GM19467 (cell line): Measurements from ENCODE around the gene SWSAP1.
"Not testable (repeated sequence)": the region's sequence is repeated elsewhere in the genome, so short reads cannot be mapped to it uniquely, and the experiment has no call there.

ENCODE experiments used
- ATAC-seq: cut with Tn5 transposase; IDR thresholded peaks from one replicate; pipeline ENCODE4 v1.9.1; 2021; ENCODE audit warnings: mild to moderate bottlenecking, moderate library complexity; ENCODE audit not compliant: unreplicated experiment

SWSAP1 gene

DNA sequence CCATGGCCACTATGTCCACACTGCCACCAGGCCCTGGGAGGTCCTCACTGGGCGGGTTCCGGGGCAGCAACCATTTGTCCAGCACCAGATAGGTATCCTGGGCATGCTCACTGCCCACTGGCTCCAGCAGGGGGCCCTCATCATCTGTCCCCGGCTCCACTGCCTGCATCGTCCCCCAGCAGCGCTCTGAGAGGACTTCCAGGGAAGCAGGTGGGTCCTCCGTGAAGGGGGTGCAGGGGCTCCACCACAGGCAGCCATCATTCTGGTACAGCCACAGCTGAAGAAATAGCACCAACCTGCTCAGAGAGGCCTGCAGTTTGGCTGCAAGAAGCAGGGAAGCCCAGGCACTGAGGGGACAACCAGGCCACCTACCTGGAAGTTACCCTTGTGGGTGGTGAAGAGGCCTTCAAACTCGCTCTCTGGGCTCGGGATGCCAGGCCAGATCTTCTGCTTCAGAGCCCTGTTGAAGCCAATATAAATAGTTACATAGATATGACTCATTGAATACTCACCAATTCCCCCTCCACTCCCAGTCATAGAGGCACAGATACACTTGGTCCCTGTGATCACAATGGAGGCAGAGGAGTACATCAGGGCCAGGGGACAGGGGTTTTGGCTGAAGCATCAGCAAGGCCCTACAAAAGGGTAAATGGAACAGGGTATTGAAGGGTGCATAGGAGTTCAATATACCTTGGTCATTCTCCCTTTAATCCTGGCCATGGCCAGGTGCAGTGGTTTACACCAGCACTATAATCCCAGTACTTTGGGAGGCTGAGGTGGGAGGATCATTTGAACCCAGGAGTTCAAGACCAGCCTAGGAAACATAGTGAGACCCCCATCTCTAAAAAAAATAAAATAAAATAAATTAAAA, 4.1 kb downstream of the SWSAP1 start:
- ATAC-seq: no peak

DNA sequence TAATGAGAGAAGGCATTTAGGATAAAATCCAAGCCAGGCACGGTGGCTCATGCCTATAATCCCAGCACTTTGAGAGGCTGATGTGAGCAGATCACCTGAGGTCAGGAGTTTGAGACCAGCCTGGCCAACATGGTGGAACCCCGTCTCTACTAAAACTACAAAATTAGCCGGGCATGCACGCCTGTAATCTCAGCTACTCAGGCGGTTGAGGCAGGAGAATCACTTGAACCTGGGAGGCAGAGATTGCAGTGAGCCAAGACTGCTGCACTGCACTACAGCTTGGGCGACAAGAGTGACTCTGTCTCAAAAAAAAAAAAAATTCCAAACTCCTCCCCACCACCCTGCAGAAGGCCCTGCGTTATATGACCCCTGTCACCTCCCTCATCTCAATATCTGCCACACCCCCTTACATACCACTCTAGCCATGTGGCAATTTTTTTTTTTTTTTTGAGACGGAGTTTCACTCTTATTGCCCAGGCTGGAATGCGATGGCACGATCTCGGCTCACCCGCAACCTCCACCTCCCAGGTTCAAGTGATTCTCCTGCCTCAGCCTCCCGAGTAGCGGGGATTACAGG, 4.9 kb downstream of the SWSAP1 start:
- not testable (repeated sequence) for ATAC-seq

DNA sequence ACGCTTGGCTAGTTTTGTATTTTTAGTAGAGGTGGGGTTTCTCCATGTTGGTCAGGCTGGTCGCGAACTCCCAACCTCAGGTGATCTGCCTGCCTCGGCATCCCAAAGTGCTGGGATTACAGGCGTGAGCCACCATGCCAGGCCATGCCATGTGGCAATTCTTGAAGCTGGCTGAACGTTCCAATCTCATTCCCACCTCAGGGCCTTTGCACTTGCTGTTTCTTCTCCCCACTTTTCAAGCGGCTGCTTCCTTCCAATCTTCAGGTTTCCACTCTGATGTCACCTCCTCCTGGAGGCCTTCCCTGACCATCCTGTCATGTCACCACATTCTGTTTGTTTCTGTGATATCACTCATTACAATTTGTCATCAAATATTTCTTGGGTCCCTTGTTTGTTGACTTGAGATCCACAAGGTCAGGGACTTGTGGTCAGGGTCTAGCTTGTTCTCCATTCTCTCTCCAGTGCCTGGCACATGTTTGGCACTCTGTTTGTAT, 5.4 kb downstream of the SWSAP1 start:
- no peak for ATAC-seq

DNA sequence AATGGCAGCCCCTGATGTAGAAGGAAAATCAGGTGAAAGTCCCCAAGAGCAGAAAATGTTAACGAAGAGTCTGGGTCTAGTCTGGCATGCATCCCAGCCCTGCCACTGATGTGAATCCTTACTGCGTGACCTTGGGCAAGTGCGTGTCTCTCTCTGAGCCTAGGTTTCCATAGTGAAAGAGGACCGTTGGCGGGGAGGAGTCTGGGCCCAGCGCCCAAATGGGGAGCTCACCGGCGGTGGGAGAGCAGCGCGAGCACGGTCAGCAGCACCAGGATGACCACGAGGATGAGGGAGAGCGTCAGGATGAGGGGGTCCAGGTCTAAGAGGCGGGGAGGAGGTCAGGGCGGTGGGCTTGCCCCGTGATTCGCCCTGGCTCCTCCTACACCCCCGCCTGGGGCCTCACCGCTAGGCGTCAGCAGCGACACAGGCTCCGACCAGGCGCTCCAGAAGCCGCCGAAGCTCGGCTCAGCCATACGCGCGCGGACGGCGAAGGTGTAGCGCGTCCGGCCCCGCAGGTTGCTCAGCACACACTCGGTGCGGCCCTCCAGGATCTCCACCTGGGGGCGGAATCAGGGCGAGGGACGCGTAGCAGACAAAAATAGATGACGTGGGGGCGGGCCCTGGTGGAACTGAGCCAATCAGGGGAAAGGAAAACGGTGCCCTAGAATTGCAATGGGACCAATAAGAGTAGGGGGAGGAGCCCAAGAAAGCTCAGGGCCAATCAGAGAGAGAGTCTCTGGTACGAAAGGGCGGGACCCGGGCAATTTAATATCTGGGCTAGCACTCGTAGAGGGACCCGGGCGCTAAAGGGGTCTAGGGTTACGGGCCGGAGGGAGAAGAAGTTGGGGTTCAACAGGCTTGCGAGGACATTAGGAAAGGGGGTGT, 6.4 kb downstream of the SWSAP1 start:
- ATAC-seq: peak; percentile 74

DNA sequence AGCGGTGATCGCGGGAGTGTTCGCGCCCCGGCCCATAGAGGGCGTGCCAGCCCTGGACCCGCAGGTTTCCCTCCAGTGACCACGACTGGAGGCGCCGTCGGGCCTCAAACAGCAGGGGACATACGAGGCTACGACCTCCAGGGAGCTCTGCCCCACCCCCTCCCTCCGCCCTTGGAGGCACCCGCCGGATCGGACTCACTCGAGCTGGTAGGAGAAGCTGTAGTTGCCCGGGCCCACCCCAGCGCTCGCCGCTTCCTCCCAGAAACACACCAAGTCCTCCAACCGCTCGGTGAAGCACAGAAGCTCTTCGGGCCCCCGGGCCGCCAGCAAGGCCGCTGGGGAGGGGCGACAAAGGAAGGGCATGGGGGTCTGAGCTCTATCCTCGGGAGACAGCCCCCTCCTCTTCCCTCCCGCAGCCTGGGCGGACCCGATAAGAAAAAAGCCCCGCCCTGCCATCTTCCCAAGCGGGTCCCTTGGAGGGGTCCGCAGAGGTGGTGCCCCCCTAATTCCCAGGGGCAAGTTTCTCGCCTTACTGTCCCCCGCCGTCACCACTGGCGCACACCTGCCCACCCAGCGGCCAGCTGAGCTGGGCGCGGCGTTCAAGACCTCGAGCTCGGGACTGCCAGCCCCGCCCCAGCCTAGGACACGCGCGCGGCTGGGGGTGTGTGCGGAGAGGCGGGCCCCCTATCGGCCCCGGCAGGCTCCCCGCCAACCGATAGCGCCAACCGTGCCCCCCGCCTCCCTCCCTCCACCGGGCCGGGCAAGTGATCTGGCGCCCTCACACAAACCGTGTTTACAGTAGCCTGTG, 8.6 kb downstream of the SWSAP1 start:
- no peak for ATAC-seq

DNA sequence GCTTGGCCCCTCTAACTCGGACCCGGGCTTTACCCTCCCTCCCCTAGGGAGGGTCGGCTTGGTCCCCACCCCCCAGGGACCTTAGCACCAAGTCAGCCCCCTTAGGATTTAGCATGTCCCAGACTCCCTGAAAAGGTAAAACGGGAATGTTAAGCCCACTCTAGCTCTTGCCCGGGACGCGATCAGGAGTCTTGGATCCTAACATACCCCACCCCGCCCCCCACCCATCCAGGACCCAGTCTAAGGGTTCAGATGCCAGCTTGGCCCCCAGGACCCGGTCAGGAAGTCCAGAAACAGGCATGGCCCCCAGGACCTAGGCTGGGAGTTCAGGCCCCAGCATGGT, 9.2 kb downstream of the SWSAP1 start:
- ATAC-seq: no peak

DNA sequence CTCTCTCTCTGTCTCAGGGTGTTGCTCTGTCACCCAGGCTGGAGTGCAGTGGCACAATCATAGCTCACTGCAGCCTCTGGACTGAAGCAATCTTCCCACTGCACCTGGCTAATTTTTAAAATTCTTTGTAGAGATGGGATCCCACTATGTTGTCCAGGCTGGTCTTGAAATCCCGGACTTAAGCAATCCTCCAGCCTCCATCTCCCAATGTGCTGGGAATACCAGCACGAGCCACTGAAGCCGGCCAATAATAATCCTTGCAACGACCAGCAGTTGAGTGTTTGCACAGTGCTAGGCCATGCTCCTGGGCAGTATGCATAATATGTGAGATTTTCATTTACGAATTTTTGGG, 10.3 kb downstream of the SWSAP1 start:
- ATAC-seq: no peak

DNA sequence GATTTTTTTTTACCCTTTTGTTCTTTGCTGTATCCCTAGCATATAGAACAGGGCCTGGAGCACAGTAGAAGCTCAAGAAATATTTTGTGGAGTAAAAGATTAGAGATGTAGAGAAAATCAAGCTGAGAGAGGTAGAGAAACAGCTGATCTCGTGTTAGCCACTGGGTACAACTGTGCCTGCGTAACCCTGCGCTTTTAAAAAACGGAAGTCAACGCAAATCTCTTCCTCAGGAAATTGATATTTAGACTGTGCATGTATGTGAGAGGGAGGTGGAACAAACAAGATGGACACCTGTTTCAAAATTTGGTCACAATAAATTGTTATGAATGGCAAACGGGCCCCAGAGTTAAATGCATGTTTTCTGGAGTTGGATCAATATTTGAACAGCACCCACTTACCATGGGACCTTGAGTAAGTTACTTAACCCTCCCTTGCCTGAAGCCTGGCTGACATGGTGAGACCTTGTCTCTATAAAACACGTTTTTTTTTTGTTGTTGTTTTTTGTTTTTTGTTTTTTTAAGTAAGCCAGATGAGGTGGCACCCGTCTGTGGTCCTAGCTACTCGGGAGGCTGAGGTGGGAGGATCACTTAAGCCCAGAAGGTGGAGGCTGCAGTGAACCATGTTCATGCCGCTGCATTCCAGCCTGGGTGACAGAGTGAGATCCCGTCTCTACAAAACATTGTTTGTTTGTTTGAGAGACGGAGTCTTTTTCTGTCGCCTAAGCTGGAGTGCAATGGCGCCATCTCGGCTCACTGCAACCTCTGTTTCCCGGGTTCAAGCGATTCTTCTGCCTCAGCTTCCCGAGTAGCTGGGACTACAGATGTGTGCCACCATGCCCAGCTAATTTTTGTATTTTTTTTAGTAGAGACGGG, 12.9 kb downstream of the SWSAP1 start:
- ATAC-seq: no peak

DNA sequence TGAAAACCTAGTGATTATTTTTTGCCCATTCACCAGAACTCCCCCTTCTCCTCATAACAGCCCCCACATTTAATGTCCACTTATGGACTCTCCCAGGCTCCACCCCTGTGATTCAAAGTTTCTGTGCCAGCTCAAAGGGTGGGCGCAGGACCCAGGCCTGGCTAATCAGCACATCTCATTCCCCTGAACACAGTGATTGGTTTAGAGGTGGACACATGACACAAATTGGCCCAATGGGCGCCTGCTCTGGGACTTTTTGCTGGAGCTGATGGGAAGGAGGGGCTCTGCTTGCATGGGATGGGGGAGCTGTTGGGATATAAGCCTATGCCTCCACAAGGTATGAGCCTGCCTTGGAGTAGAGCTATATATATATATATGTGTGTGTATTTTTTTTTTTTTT, 15.9 kb downstream of the SWSAP1 start:
- ATAC-seq: no peak

DNA sequence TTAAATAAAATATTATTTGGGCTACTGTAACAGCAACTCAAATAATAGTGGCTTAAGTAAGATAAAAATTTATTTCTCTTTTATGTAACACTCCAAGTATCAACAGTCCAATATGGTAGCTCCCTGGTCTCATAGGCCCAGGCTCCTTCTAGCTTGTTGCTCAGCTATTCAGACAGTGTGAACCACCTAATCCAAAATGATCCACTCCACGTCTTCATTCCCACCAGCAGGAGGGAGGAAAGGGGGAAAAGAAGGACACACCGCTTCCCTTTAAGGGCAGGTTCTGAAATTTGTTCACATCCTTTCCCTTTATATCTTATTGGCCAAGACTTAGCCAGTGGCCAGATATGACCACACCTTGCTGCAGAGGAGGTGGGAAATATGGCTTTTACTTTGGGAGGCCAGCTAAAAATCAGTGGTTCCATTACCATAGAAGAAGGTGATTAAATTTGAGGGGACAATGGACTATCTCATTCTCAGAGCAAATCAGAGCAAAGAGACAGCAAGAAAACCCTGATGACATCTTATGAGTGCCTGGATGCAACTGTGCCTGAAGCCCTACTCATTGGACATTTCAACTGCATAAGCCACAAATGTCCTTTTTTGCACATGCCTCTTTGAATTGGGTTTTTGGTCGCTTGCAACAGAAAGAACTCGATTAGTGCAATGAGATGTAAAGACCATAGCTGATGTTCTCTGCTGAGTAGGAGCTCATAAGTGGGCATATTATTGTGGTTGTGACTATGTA, 16.6 kb downstream of the SWSAP1 start:
- ATAC-seq: no peak

DNA sequence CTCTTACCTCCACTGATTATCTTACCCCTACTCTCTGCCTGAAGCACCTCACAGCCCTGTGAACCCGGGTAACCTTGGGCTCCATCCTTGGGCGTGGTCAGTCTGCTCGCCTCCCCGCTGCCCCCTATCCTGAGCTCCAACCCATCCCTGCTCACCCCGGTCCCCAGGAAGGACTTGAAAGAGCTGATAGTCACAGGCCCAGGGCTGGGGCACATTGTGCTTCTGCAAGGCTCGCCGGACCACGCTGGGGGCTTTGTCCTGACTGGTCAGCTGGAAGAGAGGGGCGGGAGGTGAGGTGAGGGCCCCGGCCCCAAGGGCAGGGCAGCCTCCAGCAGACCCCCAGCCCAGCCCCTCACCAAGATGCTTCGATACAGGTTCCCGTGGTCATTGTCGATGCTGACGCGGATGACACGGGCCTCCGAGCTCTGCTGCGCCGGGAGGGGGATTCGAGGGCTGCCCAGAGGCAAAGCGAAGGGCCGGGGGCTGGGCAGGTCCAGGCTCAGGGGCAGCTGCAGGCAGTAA, 22.7 kb downstream of the SWSAP1 start:
- ATAC-seq: no peak

DNA sequence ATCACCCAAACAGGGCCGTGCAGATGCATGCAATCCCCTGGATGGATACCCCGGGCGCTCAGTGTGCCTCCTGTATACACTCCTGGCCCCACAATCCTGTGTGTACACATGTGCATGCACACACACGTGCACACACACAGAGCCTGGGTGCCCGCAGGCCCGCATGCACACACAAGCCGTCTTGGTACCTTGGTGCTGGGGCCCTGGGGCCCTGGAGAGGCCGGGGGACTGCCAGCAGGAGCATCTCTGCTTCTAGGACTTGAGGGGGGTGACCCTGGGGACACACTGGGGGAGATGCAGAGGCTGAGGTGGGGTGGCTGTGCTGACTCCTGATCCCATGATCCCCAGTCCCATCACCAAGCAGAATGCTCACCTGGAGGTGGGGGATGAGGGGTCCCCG, 25.2 kb downstream of the SWSAP1 start:
- ATAC-seq: no peak

DNA sequence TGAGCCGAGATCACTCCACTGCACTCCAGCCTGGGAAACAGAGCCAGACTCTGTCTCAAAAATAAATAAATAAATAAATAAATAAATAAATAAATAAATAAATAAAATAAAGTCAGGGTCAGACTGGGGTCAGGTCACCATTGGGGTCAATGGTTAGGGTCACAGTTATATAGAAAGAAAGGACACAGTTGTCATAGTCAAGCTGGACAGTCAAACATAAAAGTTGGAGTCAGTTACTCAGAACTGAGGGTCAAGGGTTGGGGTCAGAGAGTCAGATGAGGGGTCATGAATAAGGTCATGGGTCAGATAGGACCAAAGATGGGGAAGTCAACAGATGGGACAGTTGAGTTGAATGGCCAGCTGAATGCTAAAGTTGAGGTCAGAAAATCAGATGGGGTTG, 26.3 kb downstream of the SWSAP1 start:
- no peak for ATAC-seq

DNA sequence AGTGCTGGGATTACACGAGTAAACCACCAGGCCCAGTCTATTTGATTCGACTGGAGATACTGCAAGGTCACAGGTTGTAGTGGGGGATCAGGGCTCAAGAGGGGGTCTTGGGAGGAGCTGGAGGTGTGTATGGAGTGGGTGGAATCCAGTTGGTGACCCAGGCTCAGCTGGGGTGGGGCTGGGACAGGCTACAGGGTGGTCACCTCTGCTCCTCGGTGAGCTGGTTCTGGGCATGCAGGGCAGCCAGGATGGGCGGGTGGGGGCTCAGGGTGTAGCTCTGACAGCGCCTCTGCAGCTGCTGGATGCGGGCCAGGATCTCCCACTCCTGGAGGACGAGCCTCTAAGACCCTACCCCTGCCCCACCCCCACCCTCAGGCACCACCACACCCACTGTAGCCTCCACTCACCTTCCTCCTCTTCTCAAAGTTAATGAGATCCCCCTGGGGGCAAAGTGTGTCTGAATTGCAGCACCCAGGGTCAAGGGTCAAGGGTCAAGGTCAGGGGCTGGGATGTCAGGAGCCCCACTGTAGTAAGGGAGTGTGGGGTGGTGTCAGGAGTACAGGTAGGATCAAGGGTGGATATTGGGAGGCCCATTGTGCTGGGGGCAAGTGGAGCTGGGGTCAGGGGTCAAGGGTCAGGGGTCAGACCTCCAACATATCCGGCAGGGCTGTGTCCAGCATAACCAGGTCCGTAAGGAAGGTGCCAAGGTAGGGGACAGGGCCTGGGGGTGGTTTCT, 27.5 kb downstream of the SWSAP1 start:
- ATAC-seq: no peak

DNA sequence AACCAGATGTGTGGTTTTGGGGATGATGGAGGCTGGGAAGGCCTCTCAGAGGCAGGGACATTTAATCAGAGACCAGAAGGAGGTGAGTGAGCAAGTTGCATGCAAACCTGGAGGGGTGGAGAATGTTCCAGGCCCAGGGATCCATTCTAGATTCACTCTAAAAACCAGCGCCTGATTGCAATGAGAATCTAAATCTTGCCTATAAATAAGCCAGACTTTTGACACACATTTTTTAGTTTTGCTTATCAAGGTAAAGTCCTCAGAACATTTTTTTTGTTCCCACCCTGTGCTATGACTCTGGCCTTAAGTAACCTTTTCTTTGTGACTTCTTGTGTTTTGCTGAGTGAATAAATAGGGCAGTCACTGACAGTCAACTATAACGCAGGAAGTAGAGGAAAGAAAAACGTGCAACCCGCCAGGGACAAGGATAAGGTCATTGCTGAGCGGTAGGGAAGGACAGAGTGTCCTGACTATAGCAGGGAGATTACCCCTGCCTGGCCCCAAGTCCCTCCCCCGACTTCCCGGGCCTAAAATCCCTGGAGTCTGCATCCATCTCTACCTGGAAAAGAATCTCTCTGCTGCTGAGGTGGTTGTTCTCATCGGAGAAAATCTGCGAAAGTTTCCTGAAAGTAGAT, 30.2 kb downstream of the SWSAP1 start:
- ATAC-seq: no peak

DNA sequence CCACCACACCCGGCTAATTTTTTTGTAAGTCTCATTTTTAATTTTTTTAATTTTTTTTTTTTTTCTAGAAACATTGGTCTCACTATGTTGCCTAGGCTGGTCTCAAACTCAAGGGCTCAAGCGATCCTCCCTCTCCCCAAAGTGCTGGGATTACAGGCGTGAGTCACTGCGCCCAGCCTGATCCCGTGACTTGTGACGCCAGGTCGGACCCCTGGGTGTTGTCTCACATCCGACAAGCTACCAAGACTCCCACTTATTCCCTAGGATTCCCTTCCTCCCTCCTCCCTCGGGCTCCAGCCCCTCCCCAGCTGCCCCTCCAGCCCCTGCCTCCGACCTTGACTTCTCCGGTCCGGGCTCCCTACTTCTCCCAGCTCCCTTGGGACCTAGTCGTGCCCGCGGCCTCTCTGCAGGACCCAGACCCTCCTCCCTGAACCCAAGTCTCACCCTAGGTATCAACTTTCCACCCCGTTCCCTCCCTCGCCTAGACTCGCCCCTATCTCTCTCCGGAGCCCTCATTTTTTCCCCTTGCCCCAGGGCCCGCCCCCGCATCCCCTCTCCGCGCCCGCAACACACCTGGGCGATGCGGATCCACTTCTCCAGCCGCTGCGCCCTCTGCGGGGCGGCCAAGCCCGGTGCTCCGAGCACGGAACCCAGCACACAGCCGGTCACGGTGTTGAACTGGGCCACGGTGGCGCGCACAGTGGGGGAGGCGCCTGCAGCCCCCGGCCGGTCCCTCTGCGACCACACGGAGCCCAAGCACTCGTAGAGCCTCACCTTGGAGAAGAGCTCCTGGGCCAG, 31.6 kb downstream of the SWSAP1 start:
- ATAC-seq: no peak

DNA sequence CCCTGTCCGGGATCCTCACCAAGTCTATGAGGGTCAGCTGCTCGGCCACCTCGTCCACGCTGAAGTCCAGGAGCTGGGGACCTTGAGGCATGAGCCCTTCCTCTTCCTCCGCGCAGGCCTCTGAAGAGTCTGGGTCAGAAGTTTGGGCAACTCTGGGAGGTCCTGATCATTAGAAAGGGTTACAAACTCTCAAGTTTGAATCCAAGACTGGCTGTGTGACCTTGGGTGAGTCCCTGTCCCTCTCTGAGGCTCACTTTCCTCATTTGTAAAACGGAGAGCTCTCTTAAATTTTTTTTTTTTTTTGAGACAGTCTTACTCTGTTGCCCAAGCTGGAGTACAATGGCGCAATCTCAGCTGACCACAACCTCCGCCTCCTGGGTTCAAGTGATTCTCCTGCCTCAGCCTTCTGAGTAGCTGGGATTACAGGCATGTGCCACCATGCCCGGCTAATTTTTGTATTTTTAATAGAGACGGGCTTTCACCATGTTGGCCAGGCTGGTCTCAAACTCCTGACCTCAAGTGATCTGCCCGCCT, 32.3 kb downstream of the SWSAP1 start:
- ATAC-seq: not testable (repeated sequence)
